ENCODE results near the gene TMEM145.
"Not testable (repeated sequence)": the region's sequence is repeated elsewhere in the genome, so short reads cannot be mapped to it uniquely, and the experiment has no call there.

TMEM145 gene

GRCh38 chr19:42316223-42317211 is 3.4 kb downstream of the TMEM145 start:
- DNase-seq: no peak

- no peak for DNase-seq
Observed at GRCh38 chr19:42317535-42317934, 4.4 kb downstream of the TMEM145 start.

- no peak for DNase-seq
Observed at GRCh38 chr19:42322305-42322704, 9.2 kb downstream of the TMEM145 start.

GRCh38 chr19:42323473-42323851 is 10.4 kb downstream of the TMEM145 start:
- DNase-seq: no peak

- no peak for DNase-seq
Observed at GRCh38 chr19:42323852-42324654, 10.9 kb downstream of the TMEM145 start.

GRCh38 chr19:42324655-42325307 is 11.7 kb downstream of the TMEM145 start:
- DNase-seq: no peak

GRCh38 chr19:42325308-42325895 is 12.3 kb downstream of the TMEM145 start, which contains the start of gene MEGF8:
Gene MEGF8 (plus strand): TSS chr19:42325635. CDS start chr19:42326244, 609 bp downstream.
- DNase-seq: peak; percentile 99

- DNase-seq: no peak
Observed at GRCh38 chr19:42325896-42326771, 13.0 kb downstream of the TMEM145 start.

GRCh38 chr19:42326969-42327368 is 13.9 kb downstream of the TMEM145 start:
- DNase-seq: no peak

GRCh38 chr19:42327381-42327780 is 14.3 kb downstream of the TMEM145 start:
- no peak for DNase-seq

- no peak for DNase-seq
Observed at GRCh38 chr19:42328106-42328505, 15.0 kb downstream of the TMEM145 start.

GRCh38 chr19:42328854-42329253 is 15.7 kb downstream of the TMEM145 start:
- no peak for DNase-seq

- no peak for DNase-seq
Observed at GRCh38 chr19:42330241-42330711, 17.2 kb downstream of the TMEM145 start.

GRCh38 chr19:42331333-42331732 is 18.2 kb downstream of the TMEM145 start:
- DNase-seq: not testable (repeated sequence)

- no peak for DNase-seq
Observed at GRCh38 chr19:42332059-42332458, 18.9 kb downstream of the TMEM145 start.

GRCh38 chr19:42333018-42333417 is 19.9 kb downstream of the TMEM145 start:
- no peak for DNase-seq

GRCh38 chr19:42333975-42334696 is 21.0 kb downstream of the TMEM145 start:
- DNase-seq: no peak

- no peak for DNase-seq
Observed at GRCh38 chr19:42334697-42335373, 21.7 kb downstream of the TMEM145 start.

- DNase-seq: no peak
Observed at GRCh38 chr19:42335374-42335936, 22.3 kb downstream of the TMEM145 start.

GRCh38 chr19:42335971-42336370 is 22.9 kb downstream of the TMEM145 start:
- no peak for DNase-seq

Measured in femur (tissue), 1 donor.